ENCODE data around the gene PLEKHG3.

GRCh38 chr14:64748995-64749714 lies 44.9 kb downstream of the PLEKHG3 start:
- TF ChIP-seq FOXA1 (IDR thresholded peaks at IDR 0.05) (no peak), SP1 (IDR thresholded peaks at IDR 0.05) (no peak), FOXM1 (IDR thresholded peaks at IDR 0.05; ENCODE audit: borderline replicate concordance) (no peak), NFRKB (IDR thresholded peaks at IDR 0.05) (no peak), ELF4 (IDR thresholded peaks at IDR 0.05) (no peak), ARNT (IDR thresholded peaks at IDR 0.05) (no peak), TARDBP (IDR thresholded peaks at IDR 0.05) (no peak), LEF1 (IDR thresholded peaks at IDR 0.05; ENCODE audit: borderline replicate concordance) (no peak), SUZ12 (IDR thresholded peaks at IDR 0.05) (no peak), FOXK2 (IDR thresholded peaks at IDR 0.05) (no peak), ZNF384 (IDR thresholded peaks at IDR 0.05) (no peak)
- TF ChIP-seq, protein P1, sequence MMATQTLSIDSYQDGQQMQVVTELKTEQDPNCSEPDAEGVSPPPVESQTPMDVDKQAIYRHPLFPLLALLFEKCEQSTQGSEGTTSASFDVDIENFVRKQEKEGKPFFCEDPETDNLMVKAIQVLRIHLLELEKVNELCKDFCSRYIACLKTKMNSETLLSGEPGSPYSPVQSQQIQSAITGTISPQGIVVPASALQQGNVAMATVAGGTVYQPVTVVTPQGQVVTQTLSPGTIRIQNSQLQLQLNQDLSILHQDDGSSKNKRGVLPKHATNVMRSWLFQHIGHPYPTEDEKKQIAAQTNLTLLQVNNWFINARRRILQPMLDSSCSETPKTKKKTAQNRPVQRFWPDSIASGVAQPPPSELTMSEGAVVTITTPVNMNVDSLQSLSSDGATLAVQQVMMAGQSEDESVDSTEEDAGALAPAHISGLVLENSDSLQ (IDR thresholded peaks at IDR 0.05): no peak
